Stimulated activated CD8-positive, alpha-beta memory T cell treated with anti-CD3 and anti-CD28 coated beads, Interleukin-12 subunit alpha, Interleukin-12 subunit beta, amount 100 ng/mL, for 4 hours (primary cell): ENCODE measurements around the gene ST8SIA6.
"Not testable (repeated sequence)": the region's sequence is repeated elsewhere in the genome, so short reads cannot be mapped to it uniquely, and the experiment has no call there.

Experiments used
- DNase-seq: peaks from one replicate; pipeline ENCODE4 v3.0.0-alpha.2; 2020; ENCODE audit warnings: low read depth

The ST8SIA6 gene, protein sequence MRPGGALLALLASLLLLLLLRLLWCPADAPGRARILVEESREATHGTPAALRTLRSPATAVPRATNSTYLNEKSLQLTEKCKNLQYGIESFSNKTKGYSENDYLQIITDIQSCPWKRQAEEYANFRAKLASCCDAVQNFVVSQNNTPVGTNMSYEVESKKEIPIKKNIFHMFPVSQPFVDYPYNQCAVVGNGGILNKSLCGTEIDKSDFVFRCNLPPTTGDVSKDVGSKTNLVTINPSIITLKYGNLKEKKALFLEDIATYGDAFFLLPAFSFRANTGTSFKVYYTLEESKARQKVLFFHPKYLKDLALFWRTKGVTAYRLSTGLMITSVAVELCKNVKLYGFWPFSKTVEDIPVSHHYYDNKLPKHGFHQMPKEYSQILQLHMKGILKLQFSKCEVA

DNA sequence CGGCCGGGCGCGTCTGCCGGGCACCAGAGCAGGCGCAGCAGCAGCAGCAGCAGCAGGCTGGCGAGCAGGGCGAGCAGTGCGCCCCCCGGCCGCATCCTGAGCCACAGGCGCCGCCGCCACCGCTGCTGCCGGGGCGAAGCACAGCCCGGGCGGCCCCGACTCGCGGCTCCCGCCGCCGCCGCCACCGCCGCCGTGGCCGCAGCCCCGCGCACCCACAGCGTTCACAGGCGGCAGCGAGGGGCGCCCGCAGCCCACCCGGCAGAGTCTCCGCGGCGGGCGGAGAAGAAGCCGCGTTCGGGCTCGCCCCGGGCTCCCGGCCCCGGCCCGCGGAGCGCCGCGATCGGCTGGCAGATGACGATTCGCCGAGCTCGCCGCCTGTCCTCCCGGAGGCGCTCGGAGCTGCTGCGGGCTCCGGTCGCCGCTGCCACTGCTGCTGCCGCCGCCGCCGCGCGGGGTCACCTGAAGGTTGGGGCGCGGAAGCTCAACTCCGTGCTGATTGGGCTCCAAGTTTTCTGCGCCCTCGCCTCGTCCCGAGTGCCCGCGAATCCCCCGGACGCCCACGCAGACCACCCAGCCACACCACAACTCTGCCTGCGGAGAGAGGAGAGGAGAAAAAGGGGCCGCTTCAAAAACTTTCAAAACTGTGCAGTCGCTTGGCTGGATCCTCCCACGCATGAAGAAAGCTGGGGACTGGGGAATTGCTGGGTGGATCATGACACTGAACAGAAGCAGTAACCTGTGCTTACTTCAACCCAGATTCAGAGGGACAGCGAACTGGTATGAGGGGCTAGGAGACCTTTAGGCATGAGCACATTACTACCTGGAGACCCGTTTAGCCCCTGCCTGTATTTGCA is at the start of gene ST8SIA6:
TSS of gene ST8SIA6 (minus strand) at position 435 of the 854 bp plus-strand sequence. CDS start at position 95, 340 bp downstream.
- peak; percentile 27 for DNase-seq

DNA sequence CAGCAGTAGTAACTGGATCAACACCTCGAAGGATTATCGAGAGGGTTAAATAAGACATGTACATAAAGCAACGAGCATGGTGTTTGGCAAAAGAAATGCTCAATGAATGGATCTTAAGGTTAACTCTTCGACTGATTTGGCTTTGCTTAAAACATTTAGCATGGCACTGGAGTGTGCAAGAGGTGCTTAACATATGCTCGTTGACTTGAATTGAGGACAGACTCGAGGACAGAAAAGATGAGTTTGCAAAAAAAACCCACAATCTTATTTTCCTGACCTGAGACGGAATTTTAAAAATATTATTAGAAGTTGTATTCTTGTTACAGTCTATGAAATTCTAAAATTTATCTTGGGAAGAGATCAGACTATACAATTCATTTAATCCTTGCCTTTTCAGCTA is 49.4 kb upstream of the ST8SIA6 start:
- DNase-seq: no peak

DNA sequence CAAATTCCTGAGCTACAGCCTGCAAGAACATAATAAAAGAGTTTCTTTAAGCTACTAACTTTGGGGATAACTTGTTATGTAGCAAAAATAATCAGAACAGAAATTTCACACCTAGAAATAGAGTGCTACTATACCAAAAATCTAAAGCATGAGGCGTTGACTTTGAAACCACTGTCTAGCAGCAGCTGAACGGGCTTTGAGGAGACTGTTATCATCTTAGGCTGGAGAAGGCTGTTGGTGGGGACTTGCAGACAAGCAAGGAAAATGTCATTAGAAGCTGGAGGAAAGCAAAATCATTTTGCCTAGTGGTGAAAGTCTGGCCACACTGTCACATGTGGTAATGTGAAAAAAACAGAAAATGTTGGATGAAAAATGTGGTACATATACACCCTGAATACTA is 48.4 kb upstream of the ST8SIA6 start:
- DNase-seq: no peak

DNA sequence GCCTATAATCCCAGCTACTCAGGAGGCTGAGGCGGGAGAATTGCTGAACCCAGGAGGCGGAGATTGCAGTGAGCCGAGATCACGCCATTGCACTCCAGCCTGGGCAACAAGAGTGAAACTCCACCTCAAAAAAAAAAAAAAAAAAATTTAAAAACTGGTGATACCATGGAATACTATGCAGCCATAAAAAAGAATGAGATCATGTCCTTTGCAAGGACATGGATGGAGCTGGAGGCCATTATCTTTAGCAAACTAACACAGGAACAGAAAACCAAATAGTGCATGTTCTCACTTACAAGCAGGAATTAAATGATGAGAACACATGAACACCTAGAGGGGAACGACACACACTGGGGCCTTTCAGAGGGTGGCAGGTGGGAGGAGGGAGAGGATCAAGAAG is 44.6 kb upstream of the ST8SIA6 start:
- not testable (repeated sequence) for DNase-seq

DNA sequence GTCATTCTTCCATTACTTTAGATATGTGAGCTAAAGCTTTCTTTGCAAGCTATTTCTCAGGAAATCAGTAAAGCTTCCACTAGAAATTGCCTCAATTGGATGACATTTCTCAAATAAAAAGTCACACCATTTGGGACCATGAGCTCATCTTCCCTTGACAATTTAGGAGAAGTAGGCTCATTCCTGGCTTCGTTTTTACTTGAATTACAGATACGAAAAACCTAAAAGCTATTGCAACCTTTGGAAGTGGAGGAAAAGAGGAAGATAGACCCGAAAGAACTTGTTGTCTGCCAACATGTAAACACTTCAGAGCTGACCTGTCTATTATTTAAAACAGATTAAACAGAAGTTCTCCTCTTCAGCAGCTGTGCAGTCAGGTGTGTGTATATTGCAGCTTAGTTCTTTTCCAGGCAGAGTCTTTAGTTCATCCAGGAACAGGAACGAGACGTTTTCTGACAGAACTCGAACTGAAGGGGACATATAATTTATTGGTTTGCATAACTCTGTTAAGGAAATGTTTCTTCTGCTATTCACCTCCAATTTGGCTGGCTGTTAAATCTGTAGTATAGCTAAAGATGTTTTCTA is 43.1 kb upstream of the ST8SIA6 start:
- no peak for DNase-seq

DNA sequence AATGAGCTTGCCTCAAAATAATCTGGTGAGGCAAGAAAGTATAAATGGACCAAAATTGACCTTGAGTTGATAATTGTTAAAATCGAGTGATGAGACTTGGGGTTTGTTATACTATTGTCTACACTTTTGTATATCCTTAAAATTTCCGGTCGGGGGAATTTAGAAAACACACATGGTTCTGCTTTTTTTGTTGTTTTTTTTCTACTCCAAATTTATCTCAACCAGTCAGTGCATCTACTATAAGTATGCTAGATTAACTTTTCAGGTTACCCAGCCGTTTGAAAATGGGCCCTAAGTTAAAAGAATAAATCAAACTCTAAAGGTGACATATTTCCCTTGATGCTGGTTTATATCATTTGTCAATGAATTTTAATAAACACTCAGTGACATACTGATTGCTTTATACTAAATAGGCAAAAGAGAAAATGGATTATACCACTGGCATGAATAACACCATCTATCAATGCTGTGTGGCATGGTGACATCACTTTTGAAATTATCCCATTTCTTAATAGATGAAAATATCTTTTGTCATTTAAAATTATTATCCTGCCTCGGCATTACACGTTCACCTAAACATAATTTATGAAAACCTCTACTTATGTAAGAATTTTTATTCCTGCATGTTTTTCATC is 40.3 kb upstream of the ST8SIA6 start:
- DNase-seq: no peak

DNA sequence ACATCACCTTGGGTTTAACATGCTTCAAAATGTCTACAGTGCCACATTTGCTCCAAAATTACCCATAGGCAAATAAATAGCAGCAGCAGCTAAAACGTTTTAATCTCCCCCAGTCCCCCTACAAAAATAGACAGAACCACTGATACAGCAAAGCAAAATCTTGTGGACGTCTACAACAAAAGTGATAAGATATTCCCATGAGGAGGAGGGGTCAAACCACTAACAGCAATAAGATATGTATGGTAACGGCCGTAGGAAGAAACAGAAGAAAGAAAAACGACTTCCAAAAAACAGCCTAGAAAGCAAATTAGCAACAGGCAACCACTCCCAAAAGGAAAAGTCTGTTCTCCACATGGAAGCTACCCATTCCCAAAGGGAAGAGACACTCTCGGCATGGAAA is 34.5 kb upstream of the ST8SIA6 start:
- DNase-seq: no peak

DNA sequence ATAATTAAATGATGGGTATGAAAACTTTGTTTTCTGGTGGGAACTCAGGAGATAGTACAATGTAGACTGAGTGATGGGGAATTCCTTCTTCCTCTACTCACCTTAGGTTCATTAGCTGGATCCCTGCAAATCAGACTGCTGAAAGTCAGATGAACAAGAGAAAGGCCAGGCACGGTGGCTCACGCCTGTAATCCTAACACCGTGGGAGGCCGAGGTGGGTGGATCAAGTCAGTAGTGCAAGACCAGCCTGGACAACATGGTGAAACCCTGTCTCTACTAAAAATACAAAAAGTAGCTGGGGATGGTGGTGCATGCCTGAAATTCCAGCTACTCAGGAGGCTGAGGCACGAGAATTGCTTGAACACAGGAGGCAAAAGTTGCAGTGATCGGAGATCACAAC is 28.7 kb upstream of the ST8SIA6 start:
- no peak for DNase-seq

DNA sequence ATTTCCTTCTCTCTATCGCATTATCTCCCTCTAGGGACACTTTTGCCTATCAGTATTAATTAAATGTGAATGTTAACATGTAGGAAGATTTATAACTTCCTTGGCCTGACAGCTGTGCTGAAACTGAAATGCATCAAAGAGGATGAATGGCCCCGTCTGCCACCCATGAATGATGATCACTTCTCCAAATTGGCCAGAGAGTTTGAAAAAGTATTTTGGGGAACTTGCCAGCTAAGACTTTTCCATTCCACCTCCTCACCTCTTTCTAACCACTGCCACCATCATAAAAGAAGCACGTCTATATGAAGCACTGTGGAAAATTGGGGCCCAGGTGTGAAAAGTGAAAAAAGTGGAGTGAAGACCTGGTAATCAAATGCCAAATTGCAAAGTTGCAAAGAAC is 25.4 kb upstream of the ST8SIA6 start:
- DNase-seq: no peak

DNA sequence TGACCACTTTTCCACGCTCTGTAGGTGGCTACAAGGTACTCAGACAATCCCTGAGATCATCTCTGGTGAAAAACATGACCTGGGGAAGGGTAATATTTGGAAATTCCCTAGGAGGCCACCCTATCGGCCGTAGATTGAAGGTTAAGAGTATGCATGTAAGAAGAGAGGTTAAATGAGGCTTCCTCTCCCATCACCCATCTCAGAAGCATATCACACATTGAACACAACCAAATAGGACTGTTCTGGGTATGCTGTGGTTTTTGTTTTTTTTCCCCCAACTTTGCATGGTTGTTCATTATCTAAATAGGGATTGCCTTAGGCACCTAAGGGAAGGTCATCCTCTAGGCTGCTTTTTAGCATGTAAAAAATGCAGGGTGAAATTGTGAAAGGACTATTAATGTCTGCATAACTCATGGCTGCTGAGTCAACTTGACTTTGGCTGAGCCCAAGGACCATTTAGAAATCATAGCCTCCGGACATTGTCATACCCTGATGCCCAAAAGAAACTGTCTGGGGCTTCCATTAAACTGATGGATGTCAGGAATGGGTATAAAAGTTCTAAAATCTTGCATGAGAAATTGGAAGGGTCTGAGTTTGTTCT is 24.7 kb upstream of the ST8SIA6 start:
- no peak for DNase-seq

DNA sequence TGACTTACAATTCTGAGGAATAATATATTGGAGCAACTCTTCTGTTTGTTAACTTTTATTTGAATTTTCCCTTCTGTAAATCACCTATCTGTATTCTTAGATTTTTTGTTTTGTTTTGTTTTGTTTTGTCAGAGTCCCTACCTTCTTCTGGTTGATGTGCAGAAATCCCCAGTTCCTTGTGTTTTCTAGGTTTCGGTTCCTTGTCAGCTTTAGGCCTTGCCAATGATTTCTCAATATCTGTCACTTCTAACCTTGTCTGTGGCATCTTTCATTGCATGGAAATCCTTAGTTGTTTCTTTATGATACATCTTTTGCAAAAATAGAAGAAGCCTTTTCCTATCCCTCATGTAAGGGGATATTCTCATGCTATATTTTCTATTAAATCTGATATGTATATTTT is 21.7 kb upstream of the ST8SIA6 start:
- no peak for DNase-seq

DNA sequence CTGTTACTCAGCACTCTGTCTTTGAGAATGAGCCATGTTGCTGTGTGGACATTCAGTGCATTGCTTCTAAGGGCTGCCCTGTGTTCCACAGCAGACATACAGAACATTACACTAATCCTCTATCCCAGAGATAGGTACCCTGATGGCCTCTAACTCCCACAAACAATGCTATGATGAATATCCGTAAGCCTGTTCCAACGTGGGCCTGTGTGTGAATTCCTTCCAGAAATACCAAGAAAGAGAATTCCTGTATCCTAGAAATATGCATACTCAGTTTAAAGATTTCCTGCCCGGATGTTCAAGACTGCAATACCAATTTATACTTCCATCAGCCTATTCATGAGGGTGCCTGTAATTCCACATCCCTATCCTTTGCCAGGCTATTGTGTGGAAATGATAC is 21.3 kb upstream of the ST8SIA6 start:
- DNase-seq: no peak

DNA sequence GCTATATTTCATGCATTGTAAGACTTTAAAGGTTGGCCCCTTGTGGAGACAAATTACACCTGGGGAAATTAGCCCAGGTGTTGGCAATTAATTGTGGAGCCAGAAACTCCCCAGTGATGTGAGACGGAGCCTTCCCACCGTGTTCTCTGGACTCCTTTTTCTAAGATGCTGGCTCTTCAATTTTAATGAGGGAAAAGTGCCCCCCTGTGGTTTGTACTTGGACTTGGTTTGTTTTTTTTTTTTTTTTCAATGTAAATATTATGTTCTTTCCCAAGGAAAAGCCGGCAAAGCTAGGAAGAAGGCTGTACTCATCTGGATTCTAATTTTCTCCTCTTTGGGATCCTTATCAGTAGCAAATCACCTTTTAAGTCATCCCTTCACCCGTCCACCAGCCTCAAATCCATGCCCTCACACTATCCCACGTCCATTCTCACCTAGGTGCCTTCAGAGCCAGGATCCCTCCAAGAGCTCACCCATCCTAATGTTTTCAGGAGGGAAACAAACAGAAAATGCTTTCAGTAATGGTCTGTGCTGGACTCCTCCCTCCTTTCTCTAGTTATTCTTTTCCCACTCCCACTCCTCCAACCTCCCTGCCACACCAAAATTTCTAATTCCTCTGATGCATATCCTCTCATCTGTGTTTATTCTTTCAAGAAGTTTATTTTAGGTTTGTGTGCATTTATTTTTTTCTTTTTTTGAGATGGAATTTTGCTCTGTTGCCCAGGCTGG is 20.4 kb upstream of the ST8SIA6 start:
- no peak for DNase-seq

DNA sequence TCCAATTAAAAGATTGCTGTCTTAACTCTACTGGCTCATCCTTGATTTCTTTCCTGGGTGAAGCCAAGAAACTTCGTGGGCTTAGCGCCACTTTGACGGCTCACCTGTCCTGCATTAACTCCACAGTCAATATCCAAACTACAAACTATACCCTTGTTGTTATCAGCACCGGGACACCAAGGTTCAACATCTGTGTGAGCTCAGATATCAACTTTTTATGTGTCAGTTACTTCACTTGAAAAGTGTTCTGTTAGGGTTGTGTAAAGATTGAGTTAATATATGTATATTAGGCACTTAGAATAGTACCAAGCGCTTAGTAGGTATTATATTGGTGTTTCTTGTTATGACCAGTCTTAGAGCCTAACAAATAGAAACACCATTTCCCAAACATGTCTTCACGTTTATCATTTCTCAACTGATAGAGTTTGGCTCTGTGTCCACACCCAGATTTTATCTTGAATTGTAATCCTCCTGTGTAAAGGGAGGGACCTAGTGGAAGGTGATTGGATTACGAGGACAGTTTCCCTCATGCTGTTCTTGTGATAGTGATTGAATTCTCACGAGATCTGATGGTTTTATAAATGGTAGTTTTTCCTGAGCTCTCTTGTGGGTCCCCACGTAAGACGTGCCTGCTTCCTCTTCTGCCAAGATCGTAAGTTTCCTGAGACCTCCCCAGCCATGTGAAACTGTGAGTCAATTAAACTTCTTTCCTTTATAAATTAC is 19.0 kb upstream of the ST8SIA6 start:
- no peak for DNase-seq

DNA sequence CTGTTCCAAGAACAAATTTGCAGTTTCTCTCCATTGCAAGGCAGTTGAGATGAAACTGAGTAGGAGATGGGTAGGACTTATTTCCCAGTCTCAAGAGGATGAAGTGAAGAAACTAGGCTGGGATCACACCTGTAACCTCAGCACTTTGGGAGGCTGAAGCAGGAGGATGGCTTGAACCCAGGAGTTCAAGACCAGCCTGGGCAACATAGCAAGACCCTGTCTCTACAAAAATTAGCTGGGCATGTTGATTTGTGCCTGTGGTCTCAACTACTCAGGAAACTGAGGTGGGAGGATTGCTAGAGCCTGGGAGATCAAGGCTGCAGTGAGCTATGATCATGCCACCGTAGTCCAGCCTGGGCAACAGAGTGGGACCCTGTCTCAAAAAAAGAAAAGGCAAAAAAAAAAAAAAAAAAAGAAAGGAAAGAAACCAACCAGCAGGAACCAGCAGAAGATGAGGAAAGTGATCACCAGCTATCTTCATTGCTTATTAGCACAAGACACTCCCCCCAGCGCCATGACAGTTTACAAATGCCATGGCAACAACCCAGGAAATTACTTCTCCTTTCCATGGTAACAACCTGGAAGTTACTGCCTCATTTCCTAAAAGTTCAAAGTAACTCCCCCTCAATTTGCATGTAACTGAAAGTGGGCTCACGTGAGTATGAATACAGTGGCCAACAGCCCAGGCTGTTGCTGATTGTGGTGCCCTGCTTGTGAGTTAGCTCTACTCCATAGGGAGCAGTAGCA is 18.3 kb upstream of the ST8SIA6 start:
- no peak for DNase-seq

DNA sequence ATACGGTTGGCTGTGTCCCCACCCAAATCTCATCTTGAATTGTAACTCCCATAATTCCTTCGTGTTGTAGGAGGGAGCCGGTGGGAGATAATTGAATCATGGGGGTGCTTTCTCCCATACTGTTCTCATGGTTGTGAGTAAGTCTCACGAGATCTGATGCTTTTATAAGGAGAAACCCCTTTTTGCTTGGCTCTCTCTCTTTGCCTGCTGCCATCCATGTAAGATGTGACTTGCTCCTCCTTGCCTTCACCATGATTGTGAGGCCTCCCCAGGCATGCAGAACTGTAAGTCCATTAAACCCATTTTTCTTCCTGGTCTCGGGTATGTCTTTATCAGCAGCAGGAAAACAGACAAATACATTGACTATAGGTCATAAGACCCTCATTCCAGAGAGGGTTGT is 15.9 kb upstream of the ST8SIA6 start:
- DNase-seq: no peak

DNA sequence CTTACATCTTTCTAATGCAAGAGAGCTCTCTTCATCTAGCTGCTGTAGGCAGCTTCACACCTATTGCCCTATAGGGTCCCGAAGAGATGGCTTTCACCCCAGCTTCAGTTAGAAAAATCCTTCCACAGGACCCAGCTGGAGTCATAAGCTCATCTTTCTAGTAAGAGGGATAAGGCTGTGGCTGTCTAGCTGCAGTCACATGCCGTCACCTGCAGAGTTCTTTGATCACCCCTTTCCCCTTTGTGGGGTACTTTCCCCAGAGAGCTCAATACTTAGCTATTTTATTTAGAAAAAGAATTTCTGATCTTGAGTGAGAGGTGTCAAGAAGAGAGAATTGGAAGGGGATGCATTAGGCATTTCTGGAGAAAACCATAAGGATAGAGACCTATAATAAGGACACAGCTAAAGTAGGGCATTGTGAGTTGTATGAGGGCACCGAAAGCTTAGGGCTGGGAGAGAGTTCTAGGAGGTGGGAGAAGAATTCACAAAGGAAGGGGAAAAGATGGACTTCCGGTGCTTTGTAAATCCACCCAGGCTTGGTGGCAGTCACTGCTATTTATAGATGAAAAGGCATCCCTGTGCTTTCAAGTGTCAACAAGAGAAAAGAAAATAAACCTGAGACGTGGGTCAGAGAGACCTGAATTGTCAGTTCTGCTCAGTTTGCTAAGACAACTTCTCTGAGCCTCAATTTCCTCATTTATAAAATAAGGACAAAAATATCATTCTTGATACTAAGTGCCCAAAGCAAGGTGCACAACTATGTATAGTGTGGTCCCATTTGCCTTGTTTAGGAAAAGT is 11.1 kb upstream of the ST8SIA6 start:
- DNase-seq: no peak

DNA sequence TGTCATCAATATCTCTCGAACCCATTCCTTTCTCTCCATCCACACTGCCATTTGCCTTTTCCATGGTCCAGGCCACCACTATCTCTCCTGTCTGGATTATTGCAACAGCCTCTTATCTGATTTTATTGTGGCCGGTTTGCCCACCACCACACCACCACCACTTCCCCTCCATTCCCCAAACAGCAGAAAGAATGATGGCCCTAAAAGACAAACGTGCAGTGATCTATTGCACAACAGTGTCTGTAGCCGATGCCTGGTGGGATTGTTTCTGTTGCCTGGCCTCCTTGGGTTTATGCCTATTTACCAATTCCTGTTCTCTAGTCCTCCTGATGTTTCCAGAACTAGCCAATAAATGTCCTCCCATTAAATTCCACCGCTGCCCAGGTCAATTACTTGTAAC is 10.2 kb upstream of the ST8SIA6 start:
- no peak for DNase-seq

DNA sequence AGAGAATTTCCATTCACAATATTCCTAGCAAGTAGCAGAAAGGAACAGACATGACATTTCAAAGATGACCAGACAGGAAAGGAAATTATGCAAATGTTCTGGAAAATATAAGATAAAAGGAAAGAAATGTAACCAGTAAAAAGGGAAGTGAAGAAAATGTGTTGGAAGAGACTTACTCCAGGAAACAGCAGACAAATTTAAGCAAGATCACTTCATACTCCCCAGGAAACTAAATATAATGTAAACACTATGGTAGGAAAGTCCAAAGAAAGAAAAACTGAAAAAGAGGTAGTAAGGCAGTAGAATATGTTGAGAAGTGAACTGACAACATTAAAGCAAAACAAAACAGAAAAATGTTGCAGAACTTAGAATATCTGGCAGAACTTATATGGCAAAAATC is 6.4 kb upstream of the ST8SIA6 start:
- no peak for DNase-seq
